HS-27A (cell line): Measurements from ENCODE around the gene ZNF674.
"Not testable (repeated sequence)": the region's sequence is repeated elsewhere in the genome, so short reads cannot be mapped to it uniquely, and the experiment has no call there.

Experiments used
- DNase-seq: peaks from one replicate; pipeline ENCODE4 v3.0.0-alpha.2; 2012; ENCODE audit warnings: low read depth, missing footprints

The ZNF674 gene

GRCh38 chrX:46463682-46464081 lies 81.5 kb downstream of the ZNF674 start:
- DNase-seq: no peak

- no peak for DNase-seq
Measured at GRCh38 chrX:46461660-46462191, 83.5 kb downstream of the ZNF674 start.

DNA sequence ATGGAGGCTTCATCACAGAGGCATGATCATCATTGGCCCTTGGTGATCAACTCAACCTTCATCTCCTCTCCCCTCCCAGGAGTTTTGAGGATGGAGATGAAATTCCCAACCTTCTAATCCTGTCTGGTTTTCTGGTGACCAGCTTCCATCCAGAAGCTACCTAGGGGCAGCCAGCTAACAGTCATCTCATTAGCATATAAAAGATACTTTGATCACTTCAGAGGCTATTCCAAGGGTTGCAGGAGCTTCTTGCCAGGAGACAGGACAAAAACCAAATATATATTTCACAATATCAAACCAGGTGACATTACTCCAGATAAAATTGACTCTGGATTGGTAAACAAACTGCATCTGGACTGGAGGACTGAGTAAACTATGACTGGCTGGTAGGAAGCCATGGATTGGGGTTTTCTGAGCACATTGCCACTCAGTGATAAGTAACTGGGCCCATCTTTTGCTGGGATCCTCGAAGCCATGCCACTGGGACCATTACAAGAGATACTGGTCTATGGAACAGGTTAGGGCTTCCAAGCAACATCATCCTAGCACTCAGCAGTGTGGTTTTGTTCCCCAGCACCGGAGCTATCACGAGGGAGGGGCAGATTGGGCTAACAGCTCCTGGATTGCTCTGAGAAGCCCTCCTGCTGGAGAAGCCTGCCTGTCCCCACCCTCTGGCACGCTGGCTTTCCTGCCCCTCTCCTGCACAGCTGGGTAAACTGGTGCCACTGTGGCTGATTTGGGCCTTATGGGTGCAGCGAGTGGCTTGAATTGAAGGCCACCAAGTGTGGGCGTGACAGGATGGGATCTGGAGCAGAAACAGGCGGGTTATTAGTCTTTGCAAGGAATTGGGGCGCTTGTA lies 84.2 kb downstream of the ZNF674 start:
- not testable (repeated sequence) for DNase-seq

- no peak for DNase-seq
Measured at GRCh38 chrX:46459603-46460002, 85.6 kb downstream of the ZNF674 start.

- no peak for DNase-seq
Measured at GRCh38 chrX:46456125-46456922, 88.9 kb downstream of the ZNF674 start.
